Neural progenitor cell (in vitro differentiated cells): ENCODE measurements around the gene SLC27A3.

ENCODE experiments used
- EZH2 ChIP-seq: fragments of 200-600 bp; sonication (generic); IDR thresholded peaks from 2 replicates; pipeline ENCODE4 v1.6.1; 2017; ENCODE audit warnings: antibody characterized with exemption, mild to moderate bottlenecking, moderate library complexity
- EZH2phosphoT487 ChIP-seq: fragments of 200-600 bp; sonication (generic); IDR thresholded peaks from 2 replicates; pipeline ENCODE4 v1.6.1; 2017; ENCODE audit warnings: antibody characterized with exemption
- TF ChIP-seq, protein P1 (sequence below): fragments of 200-600 bp; sonication (generic); IDR thresholded peaks from 2 replicates; pipeline ENCODE4 v1.5.1; 2017; ENCODE audit warnings: antibody characterized with exemption, mild to moderate bottlenecking

DNA sequence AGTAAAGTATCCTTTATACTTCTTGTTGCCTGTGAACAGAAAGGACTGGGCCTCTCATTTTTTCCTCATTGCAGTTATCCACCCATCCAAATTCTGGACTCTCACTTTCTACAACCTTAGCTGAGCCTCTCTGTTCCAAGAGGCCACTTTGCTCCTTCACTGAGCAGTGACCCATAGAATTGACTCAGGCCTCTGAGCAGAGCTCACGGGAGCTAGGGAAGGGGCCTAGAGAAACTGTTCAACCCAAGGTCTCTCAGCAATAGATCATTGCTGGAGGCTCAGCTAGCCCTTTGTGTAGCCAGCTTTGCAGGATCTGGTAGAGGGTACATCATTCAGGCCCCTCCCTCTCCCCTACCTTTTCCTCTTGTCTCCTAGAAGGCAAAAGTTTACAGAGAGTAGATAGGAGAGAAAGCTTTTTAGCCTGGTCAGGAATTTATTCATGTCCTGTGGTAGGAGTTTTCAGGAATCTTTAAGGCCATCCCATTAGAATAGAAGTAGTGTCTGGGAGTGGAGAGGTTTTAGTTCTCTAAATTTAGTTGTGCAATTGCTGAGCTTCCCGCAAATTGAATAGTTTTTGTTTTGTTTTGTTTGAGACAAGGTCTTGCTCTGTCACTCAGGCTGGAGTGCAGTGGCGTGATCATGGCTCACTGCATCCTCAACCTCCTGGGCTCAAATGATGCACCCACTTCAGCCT is 40.7 kb upstream of the SLC27A3 start:
- TF ChIP-seq, protein P1, sequence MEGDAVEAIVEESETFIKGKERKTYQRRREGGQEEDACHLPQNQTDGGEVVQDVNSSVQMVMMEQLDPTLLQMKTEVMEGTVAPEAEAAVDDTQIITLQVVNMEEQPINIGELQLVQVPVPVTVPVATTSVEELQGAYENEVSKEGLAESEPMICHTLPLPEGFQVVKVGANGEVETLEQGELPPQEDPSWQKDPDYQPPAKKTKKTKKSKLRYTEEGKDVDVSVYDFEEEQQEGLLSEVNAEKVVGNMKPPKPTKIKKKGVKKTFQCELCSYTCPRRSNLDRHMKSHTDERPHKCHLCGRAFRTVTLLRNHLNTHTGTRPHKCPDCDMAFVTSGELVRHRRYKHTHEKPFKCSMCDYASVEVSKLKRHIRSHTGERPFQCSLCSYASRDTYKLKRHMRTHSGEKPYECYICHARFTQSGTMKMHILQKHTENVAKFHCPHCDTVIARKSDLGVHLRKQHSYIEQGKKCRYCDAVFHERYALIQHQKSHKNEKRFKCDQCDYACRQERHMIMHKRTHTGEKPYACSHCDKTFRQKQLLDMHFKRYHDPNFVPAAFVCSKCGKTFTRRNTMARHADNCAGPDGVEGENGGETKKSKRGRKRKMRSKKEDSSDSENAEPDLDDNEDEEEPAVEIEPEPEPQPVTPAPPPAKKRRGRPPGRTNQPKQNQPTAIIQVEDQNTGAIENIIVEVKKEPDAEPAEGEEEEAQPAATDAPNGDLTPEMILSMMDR = no peak
- TF ChIP-seq EZH2 (no peak), EZH2phosphoT487 (no peak)
